ENCODE results near the gene AP1S3. TPM values are rescaled to one million over a fixed set of nuclear protein-coding genes. Genes with fewer than 3 reads are reported as not detected.

AP1S3 gene
- total and polyA plus RNA-seq, 2 of the 4 experiments (the other 2 are of a cell fraction), result 2.5 to 4.1 TPM

- ChIA-PET CTCF (no interaction called here), POLR2A (ENCODE audit: unreplicated experiment) (no interaction called here)
- Histone ChIP-seq H3K27ac (ENCODE audit: insufficient read depth, low read length) (no peak overlapping the region), H4K5ac (ENCODE audit: low read depth, low read length) (no peak overlapping the region), H3K9me3 (ENCODE audit: control insufficient read depth, insufficient read depth, low read length) (no peaks in the 10 kb centered on the region), H2BK20ac (ENCODE audit: low read depth, low read length) (no peak overlapping the region), H3K27me3 (ENCODE audit: control insufficient read depth, insufficient read depth, low read length) (no peaks in the 10 kb centered on the region; the same call in 1 of the 2 replicates), H2BK120ac (ENCODE audit: low read depth, low read length) (no peak overlapping the region), H4K91ac (ENCODE audit: insufficient read depth, low read depth, low read length) (no peak overlapping the region), H3K9ac (ENCODE audit: low read depth, low read length) (no peak overlapping the region), H3K4ac (ENCODE audit: low read depth, low read length) (no peak overlapping the region), H3K14ac (replicated peaks; ENCODE audit: low read depth, low read length) (no peak overlapping the region), H3K23ac (ENCODE audit: low read depth, low read length) (no peak overlapping the region), H3K4me2 (ENCODE audit: low read depth, low read length) (no peak overlapping the region), H3K4me3 (ENCODE audit: insufficient read depth, low read depth, low read length) (no peak overlapping the region), H4K8ac (ENCODE audit: low read depth in 2 of 2, low read length in 2 of 2) (no peak overlapping the region), H2AK9ac (replicated peaks; ENCODE audit: low read depth, low read length, poor library complexity) (no peak overlapping the region), H3K79me1 (ENCODE audit: low read depth in 1 of 2, low read length in 2 of 2) (no peaks in the 10 kb centered on the region; a peak in 1 of 4 replicates), H3K18ac (ENCODE audit: low read depth, low read length) (no peak overlapping the region), H3K9me1 (ENCODE audit: insufficient read depth, low read length) (no peaks in the 10 kb centered on the region; the same call in 1 of the 2 replicates), H3K56ac (ENCODE audit: extremely low read depth, insufficient read depth, low read length) (no peak overlapping the region), H3K4me1 (ENCODE audit: control insufficient read depth, insufficient read depth, low read length) (no peaks in the 10 kb centered on the region), H2AK5ac (ENCODE audit: low read depth, low read length) (no peak overlapping the region), H4K20me1 (ENCODE audit: insufficient read depth, low read length) (no peaks in the 10 kb centered on the region), H2BK15ac (ENCODE audit: low read depth, low read length) (no peak overlapping the region), H3K36me3 (ENCODE audit: control insufficient read depth, insufficient read depth, low read length) (no peaks in the 10 kb centered on the region), H2BK5ac (ENCODE audit: low read depth, low read length, poor library complexity, severe bottlenecking) (no peak overlapping the region), H2AFZ (replicated peaks; ENCODE audit: low read length, poor library complexity) (no peak overlapping the region)
- intact Hi-C loops (cut with micrococcal nuclease) (no loop called here), in situ Hi-C loops (cut with MboI; ENCODE audit: low sequenced_read_pairs) (no loop called here), dilution Hi-C loops (cut with HindIII; ENCODE audit: low sequenced_read_pairs, unreplicated experiment) (no loop called here)
- TF ChIP-seq SMC3 (IDR thresholded peaks at IDR 0.05; ENCODE audit: low read depth, low read length), result no peak
- TF ChIP-seq RAD21 (IDR thresholded peaks at IDR 0.05; ENCODE audit: low read length), result no peak
- no peak for TF ChIP-seq NFE2L2 (IDR thresholded peaks at IDR 0.05; ENCODE audit: low read depth, low read length)
- DNase-seq (no peak), ATAC-seq (ENCODE audit: low read depth) (no peak)
- no TSS peak for BruUV-seq (replicated peaks)
- 95% methylated on average over 3 of the region's 8 CpGs; no CpG with 5 or more reads in 1 of the 2 experiments for WGBS, 2 experiments (ENCODE audit: extremely low coverage in 2 of 2, insufficient read length in 1 of 2)
Observed at GRCh38 chr2:223824301-223824700, 13.1 kb downstream of the AP1S3 start.

All from IMR-90 (cell line).